Measurements from ENCODE around the gene PLEKHA8.
"Not testable (repeated sequence)": the region's sequence is repeated elsewhere in the genome, so short reads cannot be mapped to it uniquely, and the experiment has no call there.

Gene PLEKHA8

GRCh38 chr7:30091491-30091912, 63.3 kb downstream of the PLEKHA8 start:
- no peak overlapping the region for H3K27ac ChIP-seq

GRCh38 chr7:30091987-30092386, 63.8 kb downstream of the PLEKHA8 start:
- Histone ChIP-seq H3K36me3 (no peaks in the 10 kb centered on the region), H3K9me3 (ENCODE audit: severe bottlenecking) (no peaks in the 10 kb centered on the region), H3K4me3 (ENCODE audit: low read depth, low read length) (no peak overlapping the region), H3K27ac (no peak overlapping the region), H3K27me3 (ENCODE audit: insufficient read depth, low read depth, severe bottlenecking) (no peaks in the 10 kb centered on the region)
- no peak for DNase-seq
- no peak for TF ChIP-seq CTCF (IDR thresholded peaks at IDR 0.05; ENCODE audit: low read depth, low read length)

More at GRCh38 chr7:30091491-30091912, 63.3 kb downstream of the PLEKHA8 start:
- Histone ChIP-seq H3K27me3 (ENCODE audit: insufficient read depth, low read depth, severe bottlenecking) (no peaks in the 10 kb centered on the region), H3K4me3 (ENCODE audit: low read depth, low read length) (no peak overlapping the region), H3K9me3 (ENCODE audit: severe bottlenecking) (no peaks in the 10 kb centered on the region), H3K36me3 (no peaks in the 10 kb centered on the region)
- TF ChIP-seq CTCF (IDR thresholded peaks at IDR 0.05; ENCODE audit: low read depth, low read length), result no peak
- DNase-seq, result no peak

- no peaks in the 10 kb centered on the region for H3K27me3 ChIP-seq (ENCODE audit: insufficient read depth, low read depth, severe bottlenecking)
- no peak overlapping the region for H3K27ac ChIP-seq
- peaks cover 4% of the 10 kb centered on the region for H3K9me3 ChIP-seq (ENCODE audit: severe bottlenecking)
- no peak for TF ChIP-seq CTCF (IDR thresholded peaks at IDR 0.05; ENCODE audit: low read depth, low read length)
- no peak for DNase-seq
- H3K36me3 ChIP-seq, result no peaks in the 10 kb centered on the region
- H3K4me3 ChIP-seq (ENCODE audit: low read depth, low read length), result no peak overlapping the region
These were observed 65.3 kb downstream of the PLEKHA8 start for GRCh38 chr7:30093420-30093952.

- not testable (repeated sequence) for H3K36me3 ChIP-seq
These were observed 70.4 kb downstream of the PLEKHA8 start for GRCh38 chr7:30098599-30098998.

GRCh38 chr7:30102281-30102680, 74.1 kb downstream of the PLEKHA8 start:
- DNase-seq, result no peak
- no peak for TF ChIP-seq CTCF (IDR thresholded peaks at IDR 0.05; ENCODE audit: low read depth, low read length)
- no peak overlapping the region for H3K4me3 ChIP-seq (ENCODE audit: low read depth, low read length)

More at GRCh38 chr7:30098599-30098998, 70.4 kb downstream of the PLEKHA8 start:
- DNase-seq; H3K27me3 ChIP-seq (ENCODE audit: insufficient read depth, low read depth, severe bottlenecking); H3K9me3 ChIP-seq (ENCODE audit: severe bottlenecking); H3K27ac ChIP-seq; H3K4me3 ChIP-seq (ENCODE audit: low read depth, low read length): not testable (repeated sequence)

GRCh38 chr7:30104157-30104556, 75.9 kb downstream of the PLEKHA8 start:
- Histone ChIP-seq H3K36me3 (no peaks in the 10 kb centered on the region), H3K9me3 (ENCODE audit: severe bottlenecking) (no peaks in the 10 kb centered on the region), H3K27ac (no peak overlapping the region), H3K4me3 (ENCODE audit: low read depth, low read length) (no peak overlapping the region), H3K27me3 (ENCODE audit: insufficient read depth, low read depth, severe bottlenecking) (no peaks in the 10 kb centered on the region)
- TF ChIP-seq CTCF (IDR thresholded peaks at IDR 0.05; ENCODE audit: low read depth, low read length), result no peak
- DNase-seq, result no peak

More at GRCh38 chr7:30102281-30102680, 74.1 kb downstream of the PLEKHA8 start:
- H3K27me3 ChIP-seq (ENCODE audit: insufficient read depth, low read depth, severe bottlenecking), result no peaks in the 10 kb centered on the region
- H3K36me3 ChIP-seq, result no peaks in the 10 kb centered on the region
- no peak overlapping the region for H3K27ac ChIP-seq
- H3K9me3 ChIP-seq (ENCODE audit: severe bottlenecking), result peaks cover 4% of the 10 kb centered on the region
